Amniotic stem cell (primary cell): ENCODE data around the gene CAMTA1.
"Not testable (repeated sequence)": the region's sequence is repeated elsewhere in the genome, so short reads cannot be mapped to it uniquely, and the experiment has no call there.

Source experiments
- DNase-seq: peaks from one replicate; lab custom pipeline; 2025; lab: John Stamatoyannopoulos, UW

The CAMTA1 gene

GRCh38 chr1:7372477-7373120, 587.3 kb downstream of the CAMTA1 start:
- no peak for DNase-seq

DNA sequence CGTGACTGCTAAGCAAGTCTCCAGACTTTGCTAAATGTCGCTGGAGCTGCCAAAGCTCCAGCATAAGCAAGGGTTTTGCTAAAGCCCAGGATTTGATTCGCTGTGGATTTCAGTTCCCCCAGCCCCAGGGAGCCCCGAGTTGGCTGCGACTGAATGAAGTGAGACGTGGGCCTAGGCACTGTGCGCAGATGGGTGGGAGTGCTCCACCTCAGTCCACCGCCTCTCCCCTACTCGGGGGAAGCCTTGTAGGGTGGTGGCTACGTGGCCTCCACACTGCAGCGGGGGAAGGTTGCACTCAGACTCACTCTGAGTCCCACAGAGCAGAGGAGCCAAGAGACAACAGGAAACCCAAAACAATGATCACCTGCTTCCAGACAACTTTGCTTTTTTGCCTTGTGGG, 588.0 kb downstream of the CAMTA1 start:
- no peak for DNase-seq

DNA sequence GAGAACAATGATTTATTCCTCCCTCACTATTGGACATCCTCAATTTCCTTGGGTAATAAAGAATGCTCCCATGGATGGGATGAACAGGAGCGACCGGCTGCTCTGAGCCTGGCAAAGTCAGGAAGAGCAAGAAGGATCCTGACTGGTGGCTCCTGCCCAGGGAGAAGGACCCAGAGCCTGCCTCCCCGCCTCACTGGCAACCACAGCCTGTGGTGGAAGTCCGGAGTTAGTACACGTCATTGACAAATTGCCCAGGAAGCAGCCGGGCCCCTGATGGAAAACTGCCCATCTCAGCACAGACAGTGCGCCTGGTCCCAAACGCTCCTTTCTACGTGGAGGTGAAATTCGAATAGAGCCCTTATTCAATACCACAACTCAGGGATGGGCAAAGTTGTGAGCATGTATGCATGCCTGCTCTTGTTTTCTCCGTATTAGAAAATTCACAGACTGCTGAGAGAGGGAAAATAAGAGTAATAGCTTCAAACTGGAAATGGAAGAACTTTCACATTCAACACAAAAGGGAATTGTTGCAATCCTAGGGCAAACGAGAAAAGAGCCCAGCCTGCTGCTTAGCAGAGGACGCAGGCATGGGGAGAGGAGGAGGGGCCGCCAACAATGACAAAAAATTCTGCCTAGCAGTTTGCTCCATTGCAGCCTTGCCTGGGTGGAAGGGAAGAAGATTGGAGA, 588.8 kb downstream of the CAMTA1 start:
- DNase-seq, result no peak

DNA sequence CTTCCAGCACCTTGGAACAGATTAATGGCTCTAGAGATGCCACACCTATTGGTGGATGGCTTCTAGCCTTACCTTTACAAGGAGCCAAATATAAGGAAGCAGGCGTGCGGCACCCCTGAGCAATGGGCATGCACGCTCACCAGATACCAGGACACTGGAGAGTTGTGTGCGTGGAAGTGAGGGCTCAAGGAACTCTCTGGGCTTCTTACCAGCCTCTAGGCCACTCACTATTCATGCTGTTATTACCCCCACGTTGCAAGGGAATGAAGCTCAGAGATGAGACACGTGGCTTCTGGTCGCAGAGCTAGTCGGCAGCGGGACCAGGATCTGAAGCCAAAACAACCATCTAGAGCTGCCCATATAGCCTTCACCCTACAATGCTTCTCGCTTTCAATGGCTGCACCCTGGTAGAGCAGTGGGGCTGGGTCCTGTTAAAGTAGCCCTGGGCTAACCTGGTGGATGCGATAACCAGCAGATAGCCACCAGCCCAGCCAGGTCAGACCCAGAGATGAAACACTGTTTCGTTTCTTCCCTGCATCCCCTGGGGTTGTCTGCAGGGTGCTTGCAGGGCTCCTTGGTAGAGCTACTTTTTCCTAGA, 589.4 kb downstream of the CAMTA1 start:
- DNase-seq, result no peak

GRCh38 chr1:7375329-7375728, 590.1 kb downstream of the CAMTA1 start:
- no peak for DNase-seq

DNA sequence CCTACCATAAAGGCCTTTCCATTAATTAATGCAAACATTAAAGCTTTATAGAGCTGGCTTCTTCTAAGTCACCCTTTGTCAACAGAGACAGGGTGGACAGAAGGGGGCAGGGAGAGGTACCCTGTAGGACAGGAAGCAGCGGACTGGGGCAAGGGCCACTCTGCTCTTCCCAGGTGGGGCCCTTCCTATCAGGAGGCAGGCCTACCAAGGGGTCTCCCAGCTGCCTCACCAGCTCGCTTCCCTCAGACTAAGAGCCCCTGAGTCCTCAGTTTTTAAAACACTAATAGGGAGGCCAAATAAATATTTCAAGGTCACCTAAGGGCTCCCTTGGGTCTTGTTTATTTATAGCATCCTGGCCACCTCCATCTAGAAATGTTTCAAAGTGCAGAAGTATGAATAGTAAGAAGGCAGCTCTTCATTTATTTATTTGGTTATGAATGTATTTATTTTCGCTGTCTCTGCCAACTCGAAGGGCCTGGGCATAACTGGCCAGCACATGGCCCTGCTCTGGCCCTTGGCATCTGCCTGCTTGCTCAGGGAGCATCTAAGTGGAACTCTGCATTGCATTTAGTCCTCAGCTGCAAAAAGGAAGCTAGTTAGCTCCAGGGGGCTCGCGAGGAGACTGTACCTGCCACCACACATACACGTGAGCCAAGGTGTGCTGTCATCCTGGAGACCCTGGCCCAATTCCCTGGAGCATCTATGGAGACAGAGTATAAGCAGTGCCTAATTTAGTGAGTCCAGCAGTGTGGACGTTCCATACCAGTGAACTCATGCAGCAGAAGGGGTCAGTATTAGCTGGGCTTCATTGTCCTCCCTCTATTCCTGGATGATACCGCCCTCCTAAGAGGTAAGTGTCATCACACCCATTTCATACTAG, 590.8 kb downstream of the CAMTA1 start:
- no peak for DNase-seq

GRCh38 chr1:7376676-7377075, 591.4 kb downstream of the CAMTA1 start:
- no peak for DNase-seq

GRCh38 chr1:7378346-7379130, 593.3 kb downstream of the CAMTA1 start:
- DNase-seq, result no peak

- DNase-seq, result peak; percentile 24
These were observed 594.3 kb downstream of the CAMTA1 start for GRCh38 chr1:7379441-7379971.

- DNase-seq, result not testable (repeated sequence)
These were observed 594.8 kb downstream of the CAMTA1 start for GRCh38 chr1:7380068-7380467.

GRCh38 chr1:7380712-7381111, 595.5 kb downstream of the CAMTA1 start:
- DNase-seq, result no peak

GRCh38 chr1:7381729-7382128, 596.5 kb downstream of the CAMTA1 start:
- not testable (repeated sequence) for DNase-seq

DNA sequence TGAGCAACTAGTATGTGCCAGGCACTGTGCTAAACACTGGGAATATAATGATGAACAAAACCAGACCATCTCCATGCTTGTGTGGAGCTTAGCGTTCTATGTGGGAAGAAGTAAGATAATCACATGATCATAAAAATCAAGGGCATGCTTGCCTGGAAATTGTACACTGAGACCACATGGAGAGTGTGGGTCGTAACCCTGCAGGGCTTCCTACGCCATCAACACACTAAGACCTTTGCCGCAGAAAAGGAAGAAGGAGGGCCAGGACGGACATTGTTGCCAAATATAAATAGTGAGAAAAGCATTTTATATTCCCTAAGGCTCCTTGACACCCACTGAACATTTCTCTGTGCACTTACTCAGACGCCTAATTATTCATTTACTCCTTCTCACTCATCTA, 597.7 kb downstream of the CAMTA1 start:
- no peak for DNase-seq

DNA sequence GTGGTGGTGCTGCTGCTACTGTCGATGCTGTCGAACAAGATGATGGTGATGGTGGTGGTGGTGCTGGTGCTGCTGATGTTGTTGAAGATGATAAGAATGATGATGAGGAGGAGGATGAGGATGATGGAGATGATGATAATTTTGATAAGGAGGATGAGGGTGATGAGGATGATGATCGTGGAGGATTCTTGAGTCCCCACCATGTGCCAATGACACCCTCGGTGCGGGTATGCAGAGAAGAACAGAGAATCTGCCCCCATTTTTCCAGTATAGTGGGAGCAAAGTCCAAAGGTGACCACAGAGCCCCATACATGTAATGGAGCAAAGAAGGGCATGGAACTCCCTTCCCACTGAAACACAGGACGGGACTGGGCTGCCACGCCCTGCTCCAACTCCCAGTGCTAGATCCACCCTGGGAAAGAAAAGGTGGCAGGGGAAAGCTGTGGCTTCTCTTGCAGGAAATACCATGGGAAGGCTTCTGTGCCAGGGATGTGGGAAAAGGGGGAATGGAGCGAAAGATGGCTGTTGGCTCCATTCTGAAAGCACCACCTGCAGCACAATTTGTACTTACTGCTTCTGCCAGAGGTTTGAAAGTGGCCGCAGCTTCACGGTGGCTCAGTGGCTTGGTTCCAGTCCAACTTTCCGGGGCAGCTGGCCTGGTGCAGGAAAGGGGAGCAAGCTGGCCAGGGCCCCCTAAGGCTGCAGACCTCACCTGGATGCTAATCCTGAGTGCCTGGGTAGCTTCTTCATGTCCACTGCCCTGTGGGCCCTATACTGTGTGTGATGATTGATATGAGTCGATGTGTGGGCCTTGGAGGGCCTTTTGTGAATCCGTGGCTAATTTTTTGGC, 598.6 kb downstream of the CAMTA1 start:
- DNase-seq, result no peak

GRCh38 chr1:7384679-7385078, 599.4 kb downstream of the CAMTA1 start:
- no peak for DNase-seq

- no peak for DNase-seq
These were observed 600.4 kb downstream of the CAMTA1 start for GRCh38 chr1:7385471-7386225.

DNA sequence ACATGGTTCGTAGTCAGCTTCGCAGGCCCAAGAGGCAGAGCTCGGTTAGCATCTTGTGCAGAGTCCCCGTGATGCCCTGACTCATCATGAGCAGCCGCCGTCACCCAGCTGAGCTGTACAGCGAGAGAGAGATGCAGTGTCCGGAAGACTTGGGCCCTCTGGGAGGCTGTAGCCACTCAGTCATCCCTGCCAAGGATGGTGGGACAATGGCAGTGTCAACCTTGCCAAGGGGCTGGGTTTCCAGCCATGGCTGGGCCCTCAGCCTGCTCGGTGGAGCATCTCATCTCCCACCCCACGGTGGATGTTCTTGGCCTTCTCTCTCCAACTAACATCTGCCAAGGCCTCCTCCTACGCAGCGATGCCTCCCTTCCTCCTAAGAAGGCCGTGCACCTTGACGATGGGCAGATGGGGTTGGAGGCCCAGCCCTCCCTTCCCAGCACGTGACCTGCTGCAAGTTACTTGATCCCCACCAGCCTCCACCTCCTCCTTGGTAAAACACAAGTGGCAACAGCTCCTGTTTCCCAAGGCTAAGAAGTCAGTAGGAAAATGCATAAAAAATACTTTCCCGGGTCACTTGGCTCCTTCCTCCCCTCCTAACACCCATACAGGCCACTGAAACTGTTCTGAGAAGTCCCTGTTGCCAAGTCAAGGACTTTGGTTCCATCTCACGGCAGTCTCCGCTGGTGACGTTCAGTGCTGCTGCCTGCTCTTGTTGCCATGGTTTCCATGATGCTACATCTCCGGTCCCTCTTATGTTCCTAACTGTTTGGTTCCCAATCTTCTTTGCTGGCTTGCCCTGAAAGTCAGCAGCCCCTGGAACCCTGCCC, 601.2 kb downstream of the CAMTA1 start:
- no peak for DNase-seq

DNA sequence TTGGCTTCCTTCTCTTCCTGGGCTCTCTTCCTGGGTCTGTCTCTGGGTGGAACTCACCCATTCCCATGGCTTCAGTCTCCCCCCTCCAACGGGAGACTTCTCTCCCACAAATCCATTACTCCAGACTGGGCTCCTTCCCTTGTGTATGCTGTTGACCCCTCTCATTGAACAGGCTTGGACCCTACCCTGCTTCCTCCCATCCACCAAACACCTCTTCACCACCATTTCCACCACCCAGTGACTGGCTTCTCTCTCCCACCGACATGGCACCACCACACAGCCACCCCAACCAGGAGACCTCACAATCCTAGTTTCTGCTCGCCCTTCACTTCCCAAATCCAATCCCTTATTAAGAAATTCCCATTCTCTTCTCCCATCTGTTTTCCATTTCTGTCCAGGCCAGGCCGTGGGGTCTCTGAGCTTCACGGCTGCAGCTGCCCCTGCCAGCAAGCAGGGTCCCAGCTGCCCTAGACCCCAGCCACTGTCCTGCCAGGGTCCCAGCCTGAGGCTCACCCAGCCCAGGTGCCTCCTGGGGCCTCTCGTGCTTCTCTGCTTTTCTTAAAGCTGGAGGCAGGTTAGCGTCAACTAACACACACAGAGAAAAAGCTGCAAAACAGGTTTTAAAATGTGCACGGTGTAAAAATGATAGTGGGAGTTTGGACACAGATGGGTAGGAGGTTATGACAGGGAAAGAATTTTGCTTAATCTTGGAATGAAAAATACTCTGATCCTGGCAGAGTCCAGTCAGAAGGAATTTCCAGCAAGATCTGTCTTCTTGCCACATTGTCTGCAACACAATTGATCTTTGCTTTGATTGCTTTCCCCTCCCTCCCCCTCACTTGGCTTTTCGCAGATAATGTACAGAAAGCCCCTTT, 602.0 kb downstream of the CAMTA1 start:
- DNase-seq, result no peak
